ENCODE results near the gene TNRC18. TPM values are rescaled to one million over a fixed set of nuclear protein-coding genes. Genes with fewer than 3 reads are reported as not detected.

TNRC18 gene
- total RNA-seq, 2 experiments from 2014 or later, result 43.8 to 44.2 TPM

DNA sequence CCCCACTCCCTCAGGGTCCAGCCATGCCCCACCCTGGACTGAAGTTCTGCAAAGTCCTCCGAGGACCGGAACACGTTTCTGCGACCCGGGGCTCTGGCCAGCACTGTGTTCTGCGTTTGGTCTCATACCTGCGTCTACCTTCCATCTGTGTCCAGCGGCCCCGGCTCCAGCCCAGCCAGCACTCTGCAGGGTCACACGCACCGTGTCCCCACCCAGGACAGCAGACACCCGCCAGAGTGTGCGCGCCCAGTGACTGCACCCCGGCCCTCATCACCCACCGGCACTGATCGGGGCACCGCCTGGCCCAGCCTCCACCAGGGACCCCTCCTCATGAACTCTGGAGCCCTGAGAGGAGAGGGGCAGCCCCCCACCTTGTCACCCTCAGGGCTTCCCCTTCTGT, 120.6 kb downstream of the TNRC18 start:
- POLR2A ChIA-PET, result no interaction called here
- no peak overlapping the region for H3K4me3 Mint-ChIP-seq
- H3K9me3 Mint-ChIP-seq, result no peaks in the 10 kb centered on the region
- ATAC-seq, result no peak
- H3K4me1 Mint-ChIP-seq (ENCODE audit: low read depth), result no peaks in the 10 kb centered on the region
- CTCF ChIA-PET, result no interaction called here
- no peak for DNase-seq
- no peak overlapping the region for H3K27ac Mint-ChIP-seq
- peaks cover under 1% of the 10 kb centered on the region for H3K36me3 Mint-ChIP-seq (ENCODE audit: low read depth)
- intact Hi-C loops (cut with micrococcal nuclease), result no loop called here
- H3K27me3 Mint-ChIP-seq, result peaks cover 4% of the 10 kb centered on the region
- TF ChIP-seq, protein P1, sequence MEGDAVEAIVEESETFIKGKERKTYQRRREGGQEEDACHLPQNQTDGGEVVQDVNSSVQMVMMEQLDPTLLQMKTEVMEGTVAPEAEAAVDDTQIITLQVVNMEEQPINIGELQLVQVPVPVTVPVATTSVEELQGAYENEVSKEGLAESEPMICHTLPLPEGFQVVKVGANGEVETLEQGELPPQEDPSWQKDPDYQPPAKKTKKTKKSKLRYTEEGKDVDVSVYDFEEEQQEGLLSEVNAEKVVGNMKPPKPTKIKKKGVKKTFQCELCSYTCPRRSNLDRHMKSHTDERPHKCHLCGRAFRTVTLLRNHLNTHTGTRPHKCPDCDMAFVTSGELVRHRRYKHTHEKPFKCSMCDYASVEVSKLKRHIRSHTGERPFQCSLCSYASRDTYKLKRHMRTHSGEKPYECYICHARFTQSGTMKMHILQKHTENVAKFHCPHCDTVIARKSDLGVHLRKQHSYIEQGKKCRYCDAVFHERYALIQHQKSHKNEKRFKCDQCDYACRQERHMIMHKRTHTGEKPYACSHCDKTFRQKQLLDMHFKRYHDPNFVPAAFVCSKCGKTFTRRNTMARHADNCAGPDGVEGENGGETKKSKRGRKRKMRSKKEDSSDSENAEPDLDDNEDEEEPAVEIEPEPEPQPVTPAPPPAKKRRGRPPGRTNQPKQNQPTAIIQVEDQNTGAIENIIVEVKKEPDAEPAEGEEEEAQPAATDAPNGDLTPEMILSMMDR (IDR thresholded peaks at IDR 0.05), result no peak

DNA sequence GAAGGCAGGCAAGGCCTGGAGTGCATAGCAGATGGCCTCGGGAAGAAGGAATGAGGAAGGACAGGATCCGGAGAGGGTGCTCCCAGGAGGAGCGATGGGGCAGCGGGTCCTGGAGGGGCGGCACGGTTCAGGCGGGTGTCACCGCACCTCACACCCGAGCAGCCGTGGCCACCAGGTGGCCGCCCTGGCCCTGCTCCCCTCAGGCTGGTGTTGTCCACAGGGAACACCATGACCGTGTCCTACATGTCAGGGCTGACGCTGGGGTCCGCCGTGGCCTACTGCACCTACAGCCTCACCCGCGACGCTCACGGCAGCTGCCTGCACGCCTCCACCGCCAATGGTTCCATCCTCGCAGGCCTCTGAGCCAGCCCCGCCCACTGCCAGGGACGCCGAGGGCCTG, 121.1 kb downstream of the TNRC18 start:
- ChIA-PET POLR2A (no interaction called here), CTCF (no interaction called here)

DNA sequence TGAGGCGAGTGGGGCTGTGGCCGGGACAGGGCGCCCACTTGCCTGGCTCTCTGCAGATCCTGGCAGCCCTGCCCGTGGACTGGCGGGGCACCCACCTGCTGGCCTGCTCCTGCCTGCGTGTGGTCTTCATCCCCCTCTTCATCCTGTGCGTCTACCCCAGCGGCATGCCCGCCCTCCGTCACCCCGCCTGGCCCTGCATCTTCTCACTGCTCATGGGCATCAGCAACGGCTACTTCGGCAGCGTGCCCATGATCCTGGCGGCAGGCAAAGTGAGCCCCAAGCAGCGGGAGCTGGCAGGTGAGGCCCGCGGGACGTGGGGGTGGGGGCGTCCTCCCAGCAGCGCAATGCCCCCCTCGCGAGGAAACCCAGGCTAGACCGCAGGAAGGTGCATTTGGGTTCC, 123.3 kb downstream of the TNRC18 start:
- ATAC-seq, result no peak

More for the DNA sequence above, 121.1 kb downstream of the TNRC18 start:
- Mint-ChIP-seq H3K27me3 (peaks cover 6% of the 10 kb centered on the region), H3K27ac (no peak overlapping the region), H3K9me3 (no peaks in the 10 kb centered on the region), H3K36me3 (ENCODE audit: low read depth) (no peaks in the 10 kb centered on the region), H3K4me3 (no peak overlapping the region), H3K4me1 (ENCODE audit: low read depth) (peaks cover under 1% of the 10 kb centered on the region)
- no peak for ATAC-seq
- DNase-seq, result no peak
- intact Hi-C loops (cut with micrococcal nuclease), result no loop called here
- TF ChIP-seq, protein P1 (IDR thresholded peaks at IDR 0.05), result no peak

DNA sequence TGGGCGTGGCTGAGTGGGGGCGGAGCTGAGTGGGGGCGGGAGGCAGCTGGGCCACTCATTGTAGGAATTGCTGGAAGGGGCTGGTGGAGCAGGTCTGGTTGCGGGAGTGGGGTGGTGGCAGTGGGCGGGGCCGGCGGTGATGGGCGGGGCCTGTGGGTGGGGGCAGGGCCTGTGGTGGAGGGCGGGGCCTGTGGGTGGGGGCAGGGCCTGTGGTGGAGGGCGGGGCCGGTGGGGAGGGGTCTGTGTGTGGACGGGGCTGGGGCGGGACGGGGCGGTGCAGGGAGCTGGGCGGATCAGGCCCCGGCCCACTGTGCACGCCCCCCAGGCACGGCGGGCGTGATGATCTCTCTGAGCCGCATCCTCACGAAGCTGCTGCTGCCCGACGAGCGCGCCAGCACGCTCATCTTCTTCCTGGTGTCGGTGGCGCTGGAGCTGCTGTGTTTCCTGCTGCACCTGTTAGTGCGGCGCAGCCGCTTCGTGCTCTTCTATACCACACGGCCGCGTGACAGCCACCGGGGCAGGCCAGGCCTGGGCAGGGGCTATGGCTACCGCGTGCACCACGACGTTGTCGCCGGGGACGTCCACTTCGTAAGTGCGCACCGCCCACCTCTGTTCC, 126.9 kb downstream of the TNRC18 start:
- Mint-ChIP-seq H3K9me3 (peaks cover 6% of the 10 kb centered on the region), H3K27me3 (peaks cover 18% of the 10 kb centered on the region), H3K4me3 (peak overlapping the region; percentile 77), H3K27ac (peak overlapping the region; percentile 59), H3K36me3 (ENCODE audit: low read depth) (peaks cover 3% of the 10 kb centered on the region), H3K4me1 (ENCODE audit: low read depth) (peaks cover 12% of the 10 kb centered on the region)
- POLR2A ChIA-PET, result no interaction called here
- intact Hi-C loops (cut with micrococcal nuclease), result no loop called here
- CTCF ChIA-PET, result no interaction called here
- DNase-seq (peak; percentile 83), ATAC-seq (peak; percentile 93)
- TF ChIP-seq, protein P1 (IDR thresholded peaks at IDR 0.05), result no peak

More for the DNA sequence above, 123.3 kb downstream of the TNRC18 start:
- TF ChIP-seq, protein P1 (IDR thresholded peaks at IDR 0.05), result no peak
- H3K4me3 Mint-ChIP-seq, result no peak overlapping the region
- H3K36me3 Mint-ChIP-seq (ENCODE audit: low read depth), result no peaks in the 10 kb centered on the region
- H3K27ac Mint-ChIP-seq, result no peak overlapping the region
- peaks cover 16% of the 10 kb centered on the region for H3K27me3 Mint-ChIP-seq
- intact Hi-C loops (cut with micrococcal nuclease), result no loop called here
- CTCF ChIA-PET, result no interaction called here
- POLR2A ChIA-PET, result no interaction called here
- DNase-seq, result no peak
- H3K9me3 Mint-ChIP-seq, result peaks cover 3% of the 10 kb centered on the region
- H3K4me1 Mint-ChIP-seq (ENCODE audit: low read depth), result peaks cover 12% of the 10 kb centered on the region

DNA sequence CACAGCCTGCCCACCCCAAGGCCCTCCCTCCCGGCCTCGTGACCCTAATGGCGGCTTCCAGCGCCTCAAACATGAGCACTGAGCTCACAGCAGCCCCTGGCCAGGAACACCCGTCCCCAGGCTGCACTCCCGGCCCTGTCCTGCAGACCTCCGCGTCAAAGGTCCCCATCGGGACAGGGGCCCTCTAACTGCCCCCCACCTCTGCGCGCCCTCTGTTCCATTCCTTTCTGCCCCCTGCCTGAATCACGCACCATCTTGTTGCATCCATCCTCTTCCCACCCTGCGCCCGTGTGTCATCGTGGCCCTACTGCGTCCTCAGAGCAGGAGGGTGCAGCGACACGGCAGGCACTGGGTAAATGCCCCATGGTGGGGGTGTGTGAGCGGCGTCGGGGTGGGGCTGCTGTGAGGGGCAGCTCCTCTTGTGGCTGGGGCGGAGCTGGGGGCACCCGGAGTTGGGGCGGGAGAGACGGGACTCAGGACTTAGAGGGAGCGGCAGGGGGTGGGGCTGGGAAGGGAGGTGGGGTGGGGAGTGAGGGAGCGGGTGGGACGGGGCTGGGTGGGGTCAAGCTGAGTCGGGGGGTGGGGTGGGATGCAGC, 127.5 kb downstream of the TNRC18 start:
- peak; percentile 12 for ATAC-seq
- peaks cover 6% of the 10 kb centered on the region for H3K9me3 Mint-ChIP-seq
- POLR2A ChIA-PET, result no interaction called here
- CTCF ChIA-PET, result no interaction called here
- TF ChIP-seq, protein P1 (IDR thresholded peaks at IDR 0.05), result no peak
- no peak overlapping the region for H3K27ac Mint-ChIP-seq
- peaks cover 3% of the 10 kb centered on the region for H3K36me3 Mint-ChIP-seq (ENCODE audit: low read depth)
- intact Hi-C loops (cut with micrococcal nuclease), result no loop called here
- peaks cover 18% of the 10 kb centered on the region for H3K27me3 Mint-ChIP-seq
- DNase-seq, result peak; percentile 21
- H3K4me3 Mint-ChIP-seq, result peak overlapping the region; percentile 40
- peaks cover 12% of the 10 kb centered on the region for H3K4me1 Mint-ChIP-seq (ENCODE audit: low read depth)
